GM20000 (cell line): ENCODE data around the gene DLX3.

Source experiments
- DNase-seq: peaks from one replicate; pipeline ENCODE4 v3.0.0; 2012; ENCODE audit warnings: low spot score
- TF ChIP-seq, protein P1 (sequence below): IDR thresholded peaks from 2 replicates; pipeline ENCODE4 v1.5.1; 2012; ENCODE audit warnings: mild to moderate bottlenecking, control low read depth; ENCODE audit errors: extremely low read depth, missing control alignments

Gene DLX3

DNA sequence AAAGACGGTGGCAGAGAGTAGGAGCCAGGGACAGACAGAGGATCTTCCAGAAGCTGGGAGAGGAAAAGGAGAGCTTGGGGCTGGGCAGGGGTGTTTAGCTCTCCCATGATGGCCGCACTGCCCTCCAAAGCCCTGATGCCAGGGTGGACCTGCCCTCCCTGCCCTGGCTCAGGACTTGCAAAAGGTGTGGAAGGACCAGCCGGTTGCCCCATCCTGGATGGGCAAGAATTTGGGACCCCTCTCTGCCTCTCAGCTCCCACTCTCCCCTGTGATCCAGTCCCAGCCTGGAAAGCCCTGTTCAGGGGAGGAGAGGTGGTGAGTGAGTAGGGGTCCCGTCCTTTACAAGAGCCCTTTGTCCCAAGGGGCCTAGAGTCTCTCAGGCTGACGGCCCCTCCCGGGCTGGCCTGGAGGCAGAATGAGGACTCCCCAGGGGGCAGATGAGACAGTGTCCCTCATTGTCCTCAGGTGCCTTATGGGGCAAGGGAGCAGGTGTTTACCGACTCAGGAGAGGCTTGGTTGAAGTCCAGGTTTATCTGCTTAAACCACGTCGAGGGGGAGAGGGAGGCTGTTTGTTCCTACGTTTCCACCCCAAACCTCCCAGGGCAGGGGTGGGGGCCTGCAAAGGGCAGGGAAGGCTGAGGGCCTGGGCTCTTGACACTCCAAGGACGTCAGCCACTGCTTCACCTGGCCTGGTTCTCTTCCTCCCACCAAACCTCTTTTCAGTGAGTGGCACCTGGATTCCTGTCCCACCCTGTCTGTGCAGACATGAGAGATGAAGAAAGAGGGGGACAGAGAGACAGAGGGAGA lies 41.6 kb upstream of the DLX3 start:
- no peak for DNase-seq
- TF ChIP-seq, protein P1, sequence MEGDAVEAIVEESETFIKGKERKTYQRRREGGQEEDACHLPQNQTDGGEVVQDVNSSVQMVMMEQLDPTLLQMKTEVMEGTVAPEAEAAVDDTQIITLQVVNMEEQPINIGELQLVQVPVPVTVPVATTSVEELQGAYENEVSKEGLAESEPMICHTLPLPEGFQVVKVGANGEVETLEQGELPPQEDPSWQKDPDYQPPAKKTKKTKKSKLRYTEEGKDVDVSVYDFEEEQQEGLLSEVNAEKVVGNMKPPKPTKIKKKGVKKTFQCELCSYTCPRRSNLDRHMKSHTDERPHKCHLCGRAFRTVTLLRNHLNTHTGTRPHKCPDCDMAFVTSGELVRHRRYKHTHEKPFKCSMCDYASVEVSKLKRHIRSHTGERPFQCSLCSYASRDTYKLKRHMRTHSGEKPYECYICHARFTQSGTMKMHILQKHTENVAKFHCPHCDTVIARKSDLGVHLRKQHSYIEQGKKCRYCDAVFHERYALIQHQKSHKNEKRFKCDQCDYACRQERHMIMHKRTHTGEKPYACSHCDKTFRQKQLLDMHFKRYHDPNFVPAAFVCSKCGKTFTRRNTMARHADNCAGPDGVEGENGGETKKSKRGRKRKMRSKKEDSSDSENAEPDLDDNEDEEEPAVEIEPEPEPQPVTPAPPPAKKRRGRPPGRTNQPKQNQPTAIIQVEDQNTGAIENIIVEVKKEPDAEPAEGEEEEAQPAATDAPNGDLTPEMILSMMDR: no peak

DNA sequence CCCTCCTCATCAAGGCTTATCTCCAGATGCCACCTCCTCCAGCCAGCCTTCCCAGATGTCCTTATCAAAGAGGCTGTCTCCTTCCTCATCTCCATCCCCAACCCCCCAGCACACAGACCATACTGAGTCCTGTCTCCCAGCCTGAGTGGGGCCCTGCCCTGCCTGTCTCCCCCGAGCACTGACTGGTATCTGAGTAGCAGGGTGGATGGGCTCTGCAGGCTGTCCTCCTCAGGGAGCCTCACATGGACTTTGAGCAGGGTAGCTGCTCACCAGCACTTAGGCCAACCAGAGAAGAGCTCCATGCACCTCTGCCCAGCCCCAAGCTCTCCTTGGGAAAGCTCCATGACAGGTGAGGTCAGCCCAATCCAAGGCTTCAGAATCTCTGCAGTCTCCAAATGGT lies 40.9 kb upstream of the DLX3 start:
- DNase-seq: no peak
- TF ChIP-seq, protein P1: no peak

DNA sequence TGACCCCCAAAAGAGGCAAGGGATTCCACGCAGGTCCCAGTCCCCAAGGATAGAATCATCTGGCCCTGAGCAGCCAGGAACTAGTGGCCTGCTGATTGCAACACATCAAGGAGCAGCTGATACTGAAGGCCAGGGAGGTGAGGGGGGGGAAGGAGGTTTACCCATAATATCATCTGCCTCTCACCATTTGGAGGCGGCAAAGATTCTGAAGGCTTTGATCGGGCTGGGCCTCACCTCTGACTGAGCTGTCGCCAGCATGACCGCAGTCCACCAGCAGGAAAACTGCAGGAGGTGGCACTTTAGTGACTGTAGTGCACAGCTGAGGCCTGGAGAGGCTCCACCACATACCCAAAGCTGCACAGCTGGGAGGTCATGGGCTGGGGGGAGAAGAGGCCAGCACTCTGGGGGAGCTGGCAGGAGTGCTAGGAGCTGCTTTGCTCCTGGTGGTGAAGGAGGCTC lies 40.4 kb upstream of the DLX3 start:
- TF ChIP-seq, protein P1: no peak
- DNase-seq: no peak

DNA sequence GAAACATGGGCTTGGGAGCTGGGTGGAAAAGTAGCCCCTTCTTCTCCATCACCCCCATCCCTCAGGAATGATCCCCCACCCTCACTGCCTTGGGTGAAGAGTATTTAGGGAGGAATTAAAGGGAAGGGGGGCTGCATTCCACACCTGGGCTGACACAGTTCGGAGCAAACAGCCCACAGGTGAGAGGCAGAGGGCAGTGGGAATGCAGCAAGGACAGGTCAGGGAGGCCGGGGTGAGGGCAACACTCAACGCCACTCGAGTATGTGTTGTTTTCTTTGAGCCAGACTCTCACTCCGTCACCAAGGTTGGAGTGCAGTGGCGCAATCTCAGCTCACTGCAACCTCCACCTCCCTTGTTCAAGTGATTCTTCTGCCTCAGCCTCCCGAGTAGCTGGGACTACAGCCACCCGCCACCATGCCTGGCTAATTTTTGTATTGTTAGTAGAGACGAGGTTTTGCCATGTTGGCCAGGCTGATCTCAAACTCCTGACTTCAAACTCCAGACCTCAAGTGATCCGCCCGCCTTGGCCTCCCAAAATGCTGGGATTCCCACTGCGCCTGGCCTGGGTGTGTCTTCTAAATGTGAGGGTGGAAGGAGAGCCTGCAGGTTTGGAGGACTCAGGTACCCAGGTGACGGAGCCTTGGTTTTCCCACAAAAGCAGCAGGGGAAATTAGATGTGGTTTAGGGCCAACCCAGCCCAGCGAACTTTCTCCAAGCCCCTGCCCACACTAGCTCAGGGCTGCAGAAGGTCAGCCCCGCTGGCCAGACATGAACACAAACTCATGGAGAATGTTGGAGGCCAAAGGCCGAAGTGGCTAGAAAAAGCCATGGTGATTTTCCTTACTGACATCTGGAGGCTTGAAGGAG lies 39.7 kb upstream of the DLX3 start:
- TF ChIP-seq, protein P1: no peak
- no peak for DNase-seq

DNA sequence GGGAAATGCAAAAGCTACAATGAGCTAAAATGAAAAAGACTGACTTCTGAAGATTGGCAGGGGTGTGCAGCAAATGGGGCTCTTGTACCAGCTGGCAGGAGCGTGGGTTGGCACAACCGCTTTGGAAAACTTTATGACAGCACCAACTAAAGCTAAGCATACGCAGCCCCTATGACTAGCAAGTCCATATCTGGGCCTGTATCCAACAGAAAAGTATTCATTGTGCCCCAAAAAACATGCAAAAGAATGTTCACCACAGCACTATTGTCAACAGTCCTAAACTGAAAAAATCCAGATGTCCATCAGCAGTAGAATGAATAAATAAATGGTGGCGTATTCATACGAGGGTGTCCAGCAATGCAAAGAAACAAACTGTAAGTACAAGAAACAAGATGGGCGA lies 38.3 kb upstream of the DLX3 start:
- TF ChIP-seq, protein P1: no peak
- DNase-seq: peak; percentile 1

DNA sequence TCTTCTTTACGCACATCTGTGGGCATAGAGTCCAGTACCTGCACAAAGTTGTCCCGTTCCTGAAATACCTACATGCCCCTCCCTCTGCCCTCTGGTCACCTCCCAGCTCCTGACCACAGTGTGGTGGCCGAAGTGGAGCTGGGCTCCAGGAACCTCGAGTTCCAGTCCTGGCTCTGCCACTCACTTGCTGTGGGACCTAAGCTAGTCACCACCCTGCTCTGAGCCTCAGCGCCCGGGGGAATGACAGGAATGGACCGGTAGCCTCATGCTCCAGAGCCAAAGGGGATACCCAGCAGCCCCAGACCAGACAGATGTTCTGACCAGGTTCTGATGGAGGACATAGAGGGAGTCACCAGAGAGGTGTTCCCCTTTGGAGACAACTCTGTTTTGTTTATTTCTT lies 34.2 kb upstream of the DLX3 start:
- TF ChIP-seq, protein P1: no peak

DNA sequence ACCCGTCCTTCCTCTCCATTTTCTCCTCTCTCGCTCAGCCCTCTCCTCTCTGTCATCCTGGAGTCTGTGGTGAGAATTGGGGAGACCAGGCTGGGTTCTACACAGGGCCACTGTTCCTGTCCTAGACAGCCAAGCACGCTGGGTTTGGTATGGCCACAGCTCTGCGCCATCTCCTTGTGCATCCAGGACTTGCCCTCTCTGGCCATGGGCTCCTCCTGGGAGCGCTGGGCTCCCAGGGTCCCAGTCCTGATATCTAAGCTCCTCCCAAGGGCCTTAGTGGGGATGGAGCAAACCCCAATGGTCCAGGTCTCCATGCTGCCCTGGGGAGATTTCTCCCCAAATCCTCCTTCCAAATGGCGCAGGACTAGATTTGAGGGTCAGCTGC lies 33.7 kb upstream of the DLX3 start:
- TF ChIP-seq, protein P1: no peak
- peak; percentile 7 for DNase-seq

More for the DNA sequence above, 34.2 kb upstream of the DLX3 start:
- peak; percentile 8 for DNase-seq
